SK-N-SH (cell line): ENCODE results near the gene SIX5. TPM values are rescaled to one million over a fixed set of nuclear protein-coding genes. Genes with fewer than 3 reads are reported as not detected.
A peak's percentile ranks its signal among the peaks of the same experiment; 100 is the strongest.

Experiments used
- CTCF ChIA-PET: fragments of 300-600, 350-600 bp; formaldehyde crosslinking; extraction: SDS; loops from one replicate; lab custom pipeline; 2021; lab: Yijun Ruan, JAX
- POLR2A ChIA-PET: fragments of 350-600 bp; sonication (Branson Sonifier 250); formaldehyde crosslinking; extraction: SDS; loops from one replicate; lab custom pipeline; 2020; ENCODE audit warnings: antibody characterized with exemption, inconsistent platforms; lab: Yijun Ruan, JAX
- DNase-seq: peaks from one replicate; pipeline ENCODE4 v3.0.0; 2012
- H2AFZ ChIP-seq: fragments of 200-600 bp; sonication (generic); 2 replicates; pipeline ENCODE4 v1.8.1; 2016; ENCODE audit warnings: antibody characterized with exemption, mild to moderate bottlenecking, low read depth
- H3F3A ChIP-seq: fragments of 200-600 bp; sonication (generic); replicated peaks from 2 replicates; pipeline ENCODE3; 2016; ENCODE audit warnings: antibody characterized with exemption, mild to moderate bottlenecking; ENCODE audit not compliant: insufficient read depth
- H3K27ac ChIP-seq, 2 experiments: fragments of 200-500 bp in 1 of 2; fragments of 200-600 bp in 1 of 2; sonication (Bioruptor generic) in 1 of 2; sonication (generic), shearing (Covaris generic) in 1 of 2; 2 replicates each; pipeline versions ENCODE4 v1.5.1 to v1.6.1; 2014 to 2016; ENCODE audit warnings: low read depth in 2 of 2, inconsistent platforms in 1 of 2, low read length in 1 of 2, mild to moderate bottlenecking in 1 of 2, mixed read lengths in 1 of 2
- H3K27me3 ChIP-seq: fragments of 200-600 bp; sonication (generic), shearing (Covaris generic); 2 replicates; pipeline ENCODE4 v1.6.1; 2016; ENCODE audit warnings: mixed run types; ENCODE audit not compliant: insufficient read depth
- H3K36me3 ChIP-seq, 2 experiments: fragments of 200-500 bp in 1 of 2; fragments of 200-600 bp in 1 of 2; sonication (Bioruptor generic) in 1 of 2; sonication (generic) in 1 of 2; replicated peaks in 1 of 2; 2 replicates each; pipeline versions ENCODE3 to v1.5.1; 2014 to 2016; ENCODE audit warnings: low read length in 1 of 2, mild to moderate bottlenecking in 1 of 2; ENCODE audit not compliant: insufficient read depth in 2 of 2, control insufficient read depth in 1 of 2
- H3K4me1 ChIP-seq, 2 experiments: fragments of 200-500 bp in 1 of 2; fragments of 200-600 bp in 1 of 2; sonication (Bioruptor generic) in 1 of 2; sonication (generic), shearing (Covaris generic) in 1 of 2; 2 replicates each; pipeline versions ENCODE4 v1.5.1 to v1.6.1; 2014 to 2016; ENCODE audit warnings: low read depth in 1 of 2, low read length in 1 of 2, mixed run types in 1 of 2; ENCODE audit not compliant: insufficient read depth in 2 of 2, control insufficient read depth in 1 of 2
- H3K4me2 ChIP-seq: fragments of 200-600 bp; sonication (generic), shearing (Covaris generic); 2 replicates; pipeline ENCODE4 v1.6.1; 2017; ENCODE audit warnings: mixed run types
- H3K4me3 ChIP-seq, 2 experiments: fragments of 200-500 bp in 1 of 2; fragments of 200-600 bp in 1 of 2; sonication (Bioruptor generic) in 1 of 2; sonication (generic), shearing (Covaris generic) in 1 of 2; 2 replicates each; pipeline versions ENCODE4 v1.5.1 to v1.8.1; 2014 to 2016; ENCODE audit warnings: low read depth in 2 of 2, inconsistent platforms in 1 of 2, low read length in 1 of 2, mild to moderate bottlenecking in 1 of 2, mixed read lengths in 1 of 2, moderate library complexity in 1 of 2
- H3K79me2 ChIP-seq: fragments of 200-600 bp; sonication (generic); 2 replicates; pipeline ENCODE4 v1.8.1; 2017; ENCODE audit warnings: mild to moderate bottlenecking; ENCODE audit not compliant: insufficient read depth
- H3K9ac ChIP-seq: fragments of 200-600 bp; sonication (generic); 2 replicates; pipeline ENCODE4 v1.6.1; 2017; ENCODE audit warnings: mixed run types
- H3K9me2 ChIP-seq: fragments of 200-600 bp; sonication (generic); 2 replicates; pipeline ENCODE4 v1.6.1; 2017; ENCODE audit warnings: mixed run types
- H3K9me3 ChIP-seq: fragments of 200-600 bp; sonication (generic); 2 replicates; pipeline ENCODE4 v1.6.1; 2017; ENCODE audit warnings: mixed run types, mild to moderate bottlenecking, moderate library complexity
- H4K20me1 ChIP-seq: fragments of 200-600 bp; sonication (generic); 2 replicates; pipeline ENCODE4 v1.6.1; 2017; ENCODE audit warnings: mild to moderate bottlenecking, mixed run types; ENCODE audit not compliant: insufficient read depth
- CHD2 ChIP-seq: fragments of 150-350 bp; IDR thresholded peaks from 2 replicates; pipeline ENCODE4 v1.6.1; 2018; ENCODE audit warnings: low read length; ENCODE audit not compliant: partially characterized antibody
- CTCF ChIP-seq: fragments of 200-600 bp; sonication (generic); IDR thresholded peaks from 2 replicates; pipeline ENCODE4 v1.6.1; 2017; ENCODE audit warnings: antibody characterized with exemption, mild to moderate bottlenecking, moderate library complexity
- ELF1 ChIP-seq: IDR thresholded peaks from 2 replicates; pipeline ENCODE4 v1.4.0; 2012
- EP300 ChIP-seq, 2 experiments: IDR thresholded peaks; 2 replicates each; pipeline versions ENCODE4 v1.4.0 to v1.6.1; 2012; ENCODE audit warnings: borderline replicate concordance in 1 of 2, low read depth in 1 of 2, low read length in 1 of 2
- EZH2phosphoT487 ChIP-seq: fragments of 200-600 bp; sonication (generic); IDR thresholded peaks from 2 replicates; pipeline ENCODE4 v1.6.1; 2017; ENCODE audit warnings: low read depth, mixed run types, mild to moderate bottlenecking, antibody characterized with exemption, moderate library complexity, borderline replicate concordance
- FOSL2 ChIP-seq: IDR thresholded peaks from 2 replicates; pipeline ENCODE4 v1.4.0; 2012; ENCODE audit warnings: low read depth, mild to moderate bottlenecking, moderate library complexity, borderline replicate concordance
- FOXM1 ChIP-seq: IDR thresholded peaks from 2 replicates; pipeline ENCODE4 v1.4.0; 2012; ENCODE audit warnings: low read depth, mild to moderate bottlenecking
- GATA2 ChIP-seq: sonication (generic); formaldehyde crosslinking; IDR thresholded peaks from 2 replicates; pipeline ENCODE4 v1.5.0; 2020; ENCODE audit warnings: mild to moderate bottlenecking, missing genetic modification reagents
- JUND ChIP-seq: IDR thresholded peaks from 2 replicates; pipeline ENCODE4 v1.4.0; 2012
- MAX ChIP-seq: IDR thresholded peaks from 2 replicates; pipeline ENCODE4 v1.4.0; 2012; ENCODE audit warnings: low read depth
- MEF2A ChIP-seq: IDR thresholded peaks from 2 replicates; pipeline ENCODE4 v1.4.0; 2012; ENCODE audit warnings: low read depth, borderline replicate concordance
- MXI1 ChIP-seq: IDR thresholded peaks from 2 replicates; pipeline ENCODE4 v1.6.1; 2012; ENCODE audit warnings: mild to moderate bottlenecking, low read depth, low read length, improper control_type of control experiment
- NFIC ChIP-seq: IDR thresholded peaks from 2 replicates; pipeline ENCODE4 v1.4.0; 2012; ENCODE audit warnings: borderline replicate concordance
- NRF1 ChIP-seq: IDR thresholded peaks from 2 replicates; pipeline ENCODE4 v1.6.1; 2012; ENCODE audit warnings: low read depth, mild to moderate bottlenecking, low read length
- RCOR1 ChIP-seq: fragments of 150-350 bp; IDR thresholded peaks from 2 replicates; pipeline ENCODE4 v1.6.1; 2017; ENCODE audit warnings: antibody characterized with exemption, low read length
- RFX5 ChIP-seq: IDR thresholded peaks from 2 replicates; pipeline ENCODE4 v1.6.1; 2012; ENCODE audit warnings: mild to moderate bottlenecking, improper control_type of control experiment, low read length
- RXRA ChIP-seq: IDR thresholded peaks from 2 replicates; pipeline ENCODE4 v1.4.0; 2012; ENCODE audit warnings: low read depth, mild to moderate bottlenecking, borderline replicate concordance
- SIN3A ChIP-seq: IDR thresholded peaks from 2 replicates; pipeline ENCODE4 v1.6.1; 2012; ENCODE audit warnings: low read depth, mild to moderate bottlenecking, low read length, moderate library complexity, borderline replicate concordance
- SMC3 ChIP-seq: IDR thresholded peaks from 2 replicates; pipeline ENCODE4 v1.6.1; 2012; ENCODE audit warnings: low read depth, low read length, improper control_type of control experiment
- TCF12 ChIP-seq: IDR thresholded peaks from 2 replicates; pipeline ENCODE4 v1.4.0; 2012
- TEAD4 ChIP-seq: IDR thresholded peaks from 2 replicates; pipeline ENCODE4 v1.4.0; 2012; ENCODE audit warnings: mild to moderate bottlenecking, borderline replicate concordance; ENCODE audit not compliant: insufficient read depth
- WGBS: methylation state at CpG from one replicate; pipeline ENCODE4 v1.1.6; 2017; ENCODE audit warnings: low lambda C conversion rate; 5-methylcytosine and 5-hydroxymethylcytosine counted together
- polyA plus RNA-seq, 3 experiments: library from polyadenylated mRNA; depleted of rRNA; stranded (reverse); fragments of >200 nt; gene quantifications; 2 replicates each; pipeline ENCODE4 v1.2.3, GENCODE V29; 2012
- TF ChIP-seq, protein P1 (sequence below): fragments of 150-350 bp; IDR thresholded peaks from 2 replicates; pipeline ENCODE4 v1.6.1; 2016; ENCODE audit warnings: mild to moderate bottlenecking, low read depth, low read length
- TF ChIP-seq, protein P2 (sequence below): IDR thresholded peaks from 2 replicates; pipeline ENCODE4; 2012
- TF ChIP-seq, protein P3 (sequence below): IDR thresholded peaks from 2 replicates; pipeline ENCODE4 v1.6.1; 2012; ENCODE audit warnings: mild to moderate bottlenecking, low read depth, low read length, moderate library complexity

SIX5 gene
- polyA plus RNA-seq (2012; rRNA removed), result 6.4 and 8.4 TPM in 2 replicates
- polyA plus RNA-seq (2012; cell fraction: cytosol; rRNA removed), result 3.1 and 5.2 TPM in 2 replicates
- polyA plus RNA-seq (2012; cell fraction: nucleus; rRNA removed), result 22.8 and 31.2 TPM in 2 replicates

GRCh38 chr19:45768984-45769782 is at the start of gene SIX5:
SIX5 (minus strand) TSS chr19:45769252; CDS start chr19:45768844, 408 bp downstream.
- Histone ChIP-seq H3K79me2 (no peaks in the 10 kb centered on the region), H3K4me1 (peaks cover 8 to 30% of the 10 kb centered on the region in 2 experiments; a peak in 3 of 4 replicates), H3K4me3 (peak within 1 kb of the TSS; percentile 64 to 70), H4K20me1 (peaks cover 11% of the 10 kb centered on the region; the same call in 1 of the 2 replicates), H3K9ac (peak within 1 kb of the TSS; percentile 78), H3K9me2 (no peaks in the 10 kb centered on the region), H2AFZ (peak within 1 kb of the TSS; percentile 54; the same call in 1 of the 2 replicates), H3K27me3 (no peaks in the 10 kb centered on the region), H3F3A (peaks cover 41% of the 10 kb centered on the region), H3K4me2 (peak within 1 kb of the TSS; percentile 99), H3K36me3 (peaks cover 10 to 24% of the 10 kb centered on the region in 2 experiments), H3K9me3 (no peaks in the 10 kb centered on the region), H3K27ac (peak within 1 kb of the TSS; percentile 84 to 95)
- CTCF ChIA-PET, result interaction anchor here (0.6 to 5.9 kb wide), 34 partner anchors 9 to 1260 kb away, joined by 3 to 100 read pairs (median 6); partner anchors contain the start of genes DMPK, DMWD, FBXO46 and MEIOSIN
- DNase-seq, result peak; percentile 98
- POLR2A ChIA-PET, result interaction anchor here (0.6 to 3.6 kb wide), 15 partner anchors 9 to 582 kb away, joined by 3 to 19 read pairs (median 4); partner anchors contain the start of genes DMPK, DMWD, FBXO46 and QPCTL
- WGBS, result 3% methylated on average over 34 of the region's 70 CpGs
- TF ChIP-seq SIN3A, result peak; percentile 47; the same call in 1 of the 2 replicates
- TF ChIP-seq TEAD4, result peak; percentile 82
- no peak for TF ChIP-seq FOSL2
- TF ChIP-seq MEF2A, result no peak
- TF ChIP-seq CTCF, result no peak
- TF ChIP-seq TCF12, result peak; percentile 61
- TF ChIP-seq NFIC, result peak; percentile 78
- no peak for TF ChIP-seq FOXM1
- no peak for TF ChIP-seq RXRA
- no peak for TF ChIP-seq SMC3
- no peak for TF ChIP-seq GATA2
- TF ChIP-seq JUND, result 0 out of 2 replicates have a peak, but pooled peaks have one; percentile 35
- TF ChIP-seq, protein P1, sequence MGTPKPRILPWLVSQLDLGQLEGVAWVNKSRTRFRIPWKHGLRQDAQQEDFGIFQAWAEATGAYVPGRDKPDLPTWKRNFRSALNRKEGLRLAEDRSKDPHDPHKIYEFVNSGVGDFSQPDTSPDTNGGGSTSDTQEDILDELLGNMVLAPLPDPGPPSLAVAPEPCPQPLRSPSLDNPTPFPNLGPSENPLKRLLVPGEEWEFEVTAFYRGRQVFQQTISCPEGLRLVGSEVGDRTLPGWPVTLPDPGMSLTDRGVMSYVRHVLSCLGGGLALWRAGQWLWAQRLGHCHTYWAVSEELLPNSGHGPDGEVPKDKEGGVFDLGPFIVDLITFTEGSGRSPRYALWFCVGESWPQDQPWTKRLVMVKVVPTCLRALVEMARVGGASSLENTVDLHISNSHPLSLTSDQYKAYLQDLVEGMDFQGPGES, result 0 out of 2 replicates have a peak, but pooled peaks have one; percentile 10
- no peak for TF ChIP-seq EZH2phosphoT487
- no peak for TF ChIP-seq EP300 (IDR thresholded peaks at IDR 0.05; ENCODE audit: borderline replicate concordance in 1 of 2, low read depth in 1 of 2, low read length in 1 of 2)
- TF ChIP-seq RFX5, result no peak
- TF ChIP-seq CHD2, result peak; percentile 93
- peak; percentile 90 for TF ChIP-seq NRF1
- TF ChIP-seq, protein P2, sequence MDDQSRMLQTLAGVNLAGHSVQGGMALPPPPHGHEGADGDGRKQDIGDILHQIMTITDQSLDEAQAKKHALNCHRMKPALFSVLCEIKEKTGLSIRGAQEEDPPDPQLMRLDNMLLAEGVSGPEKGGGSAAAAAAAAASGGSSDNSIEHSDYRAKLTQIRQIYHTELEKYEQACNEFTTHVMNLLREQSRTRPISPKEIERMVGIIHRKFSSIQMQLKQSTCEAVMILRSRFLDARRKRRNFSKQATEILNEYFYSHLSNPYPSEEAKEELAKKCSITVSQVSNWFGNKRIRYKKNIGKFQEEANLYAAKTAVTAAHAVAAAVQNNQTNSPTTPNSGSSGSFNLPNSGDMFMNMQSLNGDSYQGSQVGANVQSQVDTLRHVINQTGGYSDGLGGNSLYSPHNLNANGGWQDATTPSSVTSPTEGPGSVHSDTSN, result peak; percentile 78
- TF ChIP-seq MXI1, result 0 out of 2 replicates have a peak, but pooled peaks have one; percentile 15
- TF ChIP-seq MAX, result peak; percentile 64; the same call in 1 of the 2 replicates
- TF ChIP-seq, protein P3, sequence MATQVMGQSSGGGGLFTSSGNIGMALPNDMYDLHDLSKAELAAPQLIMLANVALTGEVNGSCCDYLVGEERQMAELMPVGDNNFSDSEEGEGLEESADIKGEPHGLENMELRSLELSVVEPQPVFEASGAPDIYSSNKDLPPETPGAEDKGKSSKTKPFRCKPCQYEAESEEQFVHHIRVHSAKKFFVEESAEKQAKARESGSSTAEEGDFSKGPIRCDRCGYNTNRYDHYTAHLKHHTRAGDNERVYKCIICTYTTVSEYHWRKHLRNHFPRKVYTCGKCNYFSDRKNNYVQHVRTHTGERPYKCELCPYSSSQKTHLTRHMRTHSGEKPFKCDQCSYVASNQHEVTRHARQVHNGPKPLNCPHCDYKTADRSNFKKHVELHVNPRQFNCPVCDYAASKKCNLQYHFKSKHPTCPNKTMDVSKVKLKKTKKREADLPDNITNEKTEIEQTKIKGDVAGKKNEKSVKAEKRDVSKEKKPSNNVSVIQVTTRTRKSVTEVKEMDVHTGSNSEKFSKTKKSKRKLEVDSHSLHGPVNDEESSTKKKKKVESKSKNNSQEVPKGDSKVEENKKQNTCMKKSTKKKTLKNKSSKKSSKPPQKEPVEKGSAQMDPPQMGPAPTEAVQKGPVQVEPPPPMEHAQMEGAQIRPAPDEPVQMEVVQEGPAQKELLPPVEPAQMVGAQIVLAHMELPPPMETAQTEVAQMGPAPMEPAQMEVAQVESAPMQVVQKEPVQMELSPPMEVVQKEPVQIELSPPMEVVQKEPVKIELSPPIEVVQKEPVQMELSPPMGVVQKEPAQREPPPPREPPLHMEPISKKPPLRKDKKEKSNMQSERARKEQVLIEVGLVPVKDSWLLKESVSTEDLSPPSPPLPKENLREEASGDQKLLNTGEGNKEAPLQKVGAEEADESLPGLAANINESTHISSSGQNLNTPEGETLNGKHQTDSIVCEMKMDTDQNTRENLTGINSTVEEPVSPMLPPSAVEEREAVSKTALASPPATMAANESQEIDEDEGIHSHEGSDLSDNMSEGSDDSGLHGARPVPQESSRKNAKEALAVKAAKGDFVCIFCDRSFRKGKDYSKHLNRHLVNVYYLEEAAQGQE, result no peak
- TF ChIP-seq RCOR1, result peak; percentile 64; the same call in 1 of the 2 replicates
- TF ChIP-seq ELF1, result no peak; the same call in 1 of the 2 replicates
